Spinal cord (tissue), 10 donors: ENCODE measurements around the gene NRCAM. TPM values are rescaled to one million over a fixed set of nuclear protein-coding genes. Genes with fewer than 3 reads are reported as not detected.

ENCODE experiments used
- DNase-seq, 6 donors: peaks; one replicate each; pipeline versions ENCODE4 v3.0.0 to v3.0.0-alpha.2; 2013 to 2015; ENCODE audit warnings: low spot score in 6 of 6, low read depth in 4 of 6
- H3K27ac ChIP-seq: one replicate; pipeline ENCODE4 v1.5.1; 2013; ENCODE audit warnings: low read depth, low read length, control low read depth
- H3K27me3 ChIP-seq: one replicate; pipeline ENCODE4 v1.6.1; 2013; ENCODE audit warnings: low read length; ENCODE audit not compliant: control insufficient read depth, insufficient read depth
- H3K36me3 ChIP-seq: one replicate; pipeline ENCODE4 v1.6.1; 2013; ENCODE audit warnings: low read length; ENCODE audit not compliant: control insufficient read depth, insufficient read depth
- H3K4me1 ChIP-seq: one replicate; pipeline ENCODE4 v1.6.1; 2013; ENCODE audit warnings: low read length; ENCODE audit not compliant: control insufficient read depth, insufficient read depth
- H3K4me3 ChIP-seq: one replicate; pipeline ENCODE4 v1.5.1; 2013; ENCODE audit warnings: low read depth, low read length, control low read depth
- H3K9me3 ChIP-seq: one replicate; pipeline ENCODE4 v1.6.1; 2013; ENCODE audit warnings: low read length; ENCODE audit not compliant: control insufficient read depth, insufficient read depth
- WGBS: methylation state at CpG from one replicate; pipeline ENCODE4 v1.1.5; 2013; ENCODE audit warnings: missing lambda C conversion rate; ENCODE audit not compliant: insufficient coverage; 5-methylcytosine and 5-hydroxymethylcytosine counted together
- polyA plus RNA-seq, 2 donors: library from polyadenylated mRNA; unstranded; fragments of 120-200 nt; gene quantifications; one replicate each; pipeline ENCODE4 v1.2.1, GENCODE V29; 2013; ENCODE audit not compliant: insufficient read length in 2 of 2
- total RNA-seq, 2 donors: library from RNA; depleted of rRNA in 1 of 2; stranded (reverse); fragments of 120-200 nt in 1 of 2; fragments of >200 nt in 1 of 2; gene quantifications; one replicate each; pipeline versions ENCODE4 v1.2.3 to v1.2.4, GENCODE V29; 2013 to 2014
- donor health status: healthy.

Gene NRCAM
- total and polyA plus RNA-seq, 4 donors, result 50.4 to 198 (median 140) TPM

DNA sequence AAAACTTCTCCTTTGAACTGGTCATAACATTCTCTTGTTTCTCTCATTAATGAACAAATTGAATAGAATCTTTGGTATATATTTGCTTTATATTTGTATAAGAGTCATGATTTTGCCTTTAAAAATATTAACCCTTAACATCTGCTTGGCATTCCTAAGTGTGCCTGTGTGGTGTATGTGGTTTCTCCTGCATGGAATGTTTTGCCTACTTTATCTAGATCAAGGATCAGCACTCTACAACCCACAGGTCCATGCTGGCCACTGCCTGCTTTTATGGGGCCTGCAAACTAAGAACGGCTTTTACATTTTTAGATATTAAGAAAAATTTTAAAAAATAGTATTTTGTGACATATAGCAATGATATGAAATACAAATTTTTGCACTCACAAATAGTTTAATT, 321.8 kb downstream of the NRCAM start:
- Histone ChIP-seq H3K4me1 (no peaks in the 10 kb centered on the region), H3K4me3 (no peak overlapping the region), H3K27me3 (no peaks in the 10 kb centered on the region), H3K36me3 (no peaks in the 10 kb centered on the region), H3K27ac (no peak overlapping the region), H3K9me3 (no peaks in the 10 kb centered on the region)
- DNase-seq, result no peak
- WGBS, result no CpG with 5 or more reads among the region's 1 CpG

DNA sequence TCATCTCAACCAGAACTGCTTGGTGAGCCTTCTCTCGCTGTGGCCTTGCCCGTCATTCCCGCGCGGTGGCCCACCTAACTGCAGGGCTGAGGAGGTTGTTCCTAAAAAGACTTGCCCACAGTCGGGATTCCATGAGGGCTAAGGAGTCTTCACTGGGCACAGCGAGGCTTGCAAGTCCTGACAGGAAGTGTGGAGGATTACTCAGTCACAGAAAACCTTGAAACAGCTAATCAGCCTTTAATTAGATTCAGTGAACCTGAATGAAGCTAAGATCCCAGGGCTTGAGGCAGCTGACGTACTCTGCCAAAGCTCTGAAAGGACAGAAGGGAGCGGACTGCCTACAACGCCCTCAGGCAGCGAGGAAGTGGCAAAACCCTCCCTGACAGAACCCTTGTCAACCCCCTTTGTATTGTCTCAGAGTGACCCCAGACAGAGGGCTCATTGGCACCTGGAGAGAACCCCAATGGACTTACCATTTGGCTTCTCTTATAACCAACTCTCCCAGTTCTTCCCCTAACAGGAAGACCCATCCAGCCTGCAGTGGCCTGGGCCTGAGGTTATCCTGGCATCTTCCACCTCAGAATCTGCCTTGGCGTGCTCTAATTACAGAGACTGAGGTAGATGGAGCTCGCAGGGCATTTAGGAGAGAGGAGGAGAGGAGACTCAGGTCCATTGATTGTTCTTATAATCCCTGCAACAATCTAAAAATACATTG, 323.5 kb downstream of the NRCAM start:
- H3K4me1 ChIP-seq, result no peaks in the 10 kb centered on the region
- 72% methylated on average over 12 of the region's 13 CpGs for WGBS
- DNase-seq, result peak in 1 of 6 donors; percentile 4
- H3K9me3 ChIP-seq, result no peaks in the 10 kb centered on the region
- H3K27ac ChIP-seq, result no peak overlapping the region
- no peak overlapping the region for H3K4me3 ChIP-seq
- no peaks in the 10 kb centered on the region for H3K36me3 ChIP-seq
- no peaks in the 10 kb centered on the region for H3K27me3 ChIP-seq

DNA sequence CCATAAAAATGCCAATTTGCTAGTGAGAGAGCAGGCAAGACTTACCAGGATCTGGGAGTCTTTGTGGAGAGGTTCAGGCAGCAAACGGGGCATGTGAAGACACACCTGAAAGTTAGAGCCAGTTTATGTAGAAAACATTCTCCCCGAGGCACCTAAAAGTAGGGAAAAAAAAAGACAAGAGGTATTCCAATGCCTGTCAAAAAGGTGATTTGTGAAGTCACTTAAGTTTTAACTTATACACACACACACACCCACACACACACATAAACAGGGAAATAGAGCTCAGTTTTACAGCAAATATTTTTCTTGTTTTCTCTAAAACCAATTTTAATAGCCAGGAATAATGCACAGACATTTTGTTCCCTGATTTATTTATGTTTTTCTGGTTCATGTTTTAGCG, 326.0 kb downstream of the NRCAM start, which contains the start of gene LAMB4:
LAMB4 (minus strand) TSS at position 101 of the 400 bp plus-strand sequence. CDS start 7,197 bp downstream, outside the sequence.
- Histone ChIP-seq H3K36me3 (no peaks in the 10 kb centered on the region), H3K4me1 (no peaks in the 10 kb centered on the region), H3K9me3 (no peaks in the 10 kb centered on the region), H3K27me3 (no peaks in the 10 kb centered on the region), H3K27ac (no peak within 1 kb of the TSS), H3K4me3 (no peak within 1 kb of the TSS)
- no peak for DNase-seq
- WGBS, result 100% methylated on average over 1 of the region's 3 CpGs

DNA sequence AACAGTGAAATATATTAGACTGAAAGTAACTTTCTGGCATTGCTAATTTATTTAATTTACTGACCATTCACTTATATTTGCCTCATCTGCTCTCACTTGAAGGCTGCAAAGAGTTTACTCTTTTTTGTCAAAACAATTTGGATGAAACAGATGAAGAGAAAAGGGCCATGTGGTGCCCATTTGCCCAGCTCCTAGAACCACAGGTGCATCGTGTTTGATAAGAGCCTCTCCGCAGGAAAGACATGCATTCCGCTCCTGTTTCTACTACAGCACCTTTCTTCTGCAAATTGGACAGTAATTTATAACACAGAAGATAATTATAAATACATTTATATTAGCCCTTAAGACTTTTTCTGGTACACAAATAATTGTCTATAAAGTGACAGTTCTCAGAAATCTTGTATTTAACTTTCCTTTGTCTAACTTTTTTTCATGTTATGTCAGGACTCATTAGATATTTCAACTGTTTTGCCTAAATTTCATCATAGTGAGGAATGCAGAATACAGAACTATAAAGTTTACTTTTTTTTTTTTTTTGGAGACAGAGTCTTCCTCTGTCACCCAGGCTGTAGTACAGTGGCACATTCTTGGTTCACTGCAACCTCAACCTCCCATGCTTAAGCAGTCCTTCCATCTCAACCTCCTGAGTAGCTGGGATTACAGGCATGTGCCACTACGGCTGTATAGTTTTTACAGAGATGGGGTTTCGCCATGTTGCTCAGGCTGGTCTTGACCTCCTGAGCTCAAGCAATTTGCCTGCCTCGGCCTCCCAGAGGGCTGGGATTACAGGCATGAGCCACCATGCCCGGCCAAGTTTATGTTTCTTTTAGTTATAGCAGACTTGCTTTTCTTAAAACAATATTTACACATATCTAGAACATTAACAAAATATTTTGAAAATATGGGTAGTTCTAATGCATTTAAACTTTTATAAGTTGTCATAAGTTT, 326.9 kb downstream of the NRCAM start:
- no peak for DNase-seq
- WGBS, result no CpG with 5 or more reads among the region's 7 CpGs

DNA sequence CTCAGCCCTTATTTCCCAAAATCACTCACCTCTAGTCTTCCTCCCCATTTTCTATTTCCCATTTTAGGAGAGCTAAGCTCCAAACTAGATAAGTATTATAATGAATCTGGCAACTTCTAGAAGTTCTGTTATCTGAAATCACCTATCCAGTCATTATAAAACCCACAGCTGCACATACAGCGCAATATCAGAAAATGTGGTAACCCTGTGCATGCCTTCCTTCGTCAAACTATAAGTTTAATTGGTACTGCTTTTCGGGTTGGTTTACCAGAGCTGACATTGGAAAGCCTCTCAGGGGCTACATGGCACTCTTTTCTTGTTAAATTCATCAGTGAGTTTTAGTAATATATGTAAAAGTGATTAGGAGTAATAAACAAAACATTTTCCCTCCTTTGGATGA, 327.7 kb downstream of the NRCAM start:
- no peaks in the 10 kb centered on the region for H3K9me3 ChIP-seq
- 92% methylated on average over 2 of the region's 3 CpGs for WGBS
- no peaks in the 10 kb centered on the region for H3K27me3 ChIP-seq
- no peak overlapping the region for H3K27ac ChIP-seq
- no peaks in the 10 kb centered on the region for H3K4me1 ChIP-seq
- DNase-seq, result no peak
- no peaks in the 10 kb centered on the region for H3K36me3 ChIP-seq
- H3K4me3 ChIP-seq, result no peak overlapping the region

More for the DNA sequence above, 326.9 kb downstream of the NRCAM start:
- H3K36me3 ChIP-seq, result no peaks in the 10 kb centered on the region
- no peak overlapping the region for H3K4me3 ChIP-seq
- no peak overlapping the region for H3K27ac ChIP-seq
- no peaks in the 10 kb centered on the region for H3K27me3 ChIP-seq
- H3K9me3 ChIP-seq, result no peaks in the 10 kb centered on the region
- H3K4me1 ChIP-seq, result no peaks in the 10 kb centered on the region

DNA sequence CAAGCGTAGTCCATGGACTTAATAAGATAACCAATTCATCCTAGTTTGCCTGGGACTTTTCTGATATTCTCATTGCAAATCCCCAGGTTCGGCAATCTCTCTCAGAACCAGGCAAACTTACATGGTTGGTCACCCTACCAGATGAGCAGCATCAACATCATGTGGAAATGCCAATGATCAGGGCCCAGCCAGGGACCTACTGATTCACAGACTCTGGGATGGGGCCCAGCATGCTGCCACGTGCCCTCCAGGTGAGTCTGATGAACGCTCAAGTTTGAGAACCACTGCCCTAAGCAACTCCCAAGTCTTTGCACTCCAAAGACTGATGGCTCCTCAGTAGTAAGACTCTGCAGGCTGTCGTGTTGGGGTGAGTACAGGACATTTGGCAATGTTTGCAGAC, 328.8 kb downstream of the NRCAM start:
- H3K9me3 ChIP-seq, result no peaks in the 10 kb centered on the region
- H3K4me3 ChIP-seq, result no peak overlapping the region
- no peaks in the 10 kb centered on the region for H3K27me3 ChIP-seq
- WGBS, result 92% methylated on average over 5 of the region's 5 CpGs
- H3K36me3 ChIP-seq, result no peaks in the 10 kb centered on the region
- no peak overlapping the region for H3K27ac ChIP-seq
- no peak for DNase-seq
- no peaks in the 10 kb centered on the region for H3K4me1 ChIP-seq

DNA sequence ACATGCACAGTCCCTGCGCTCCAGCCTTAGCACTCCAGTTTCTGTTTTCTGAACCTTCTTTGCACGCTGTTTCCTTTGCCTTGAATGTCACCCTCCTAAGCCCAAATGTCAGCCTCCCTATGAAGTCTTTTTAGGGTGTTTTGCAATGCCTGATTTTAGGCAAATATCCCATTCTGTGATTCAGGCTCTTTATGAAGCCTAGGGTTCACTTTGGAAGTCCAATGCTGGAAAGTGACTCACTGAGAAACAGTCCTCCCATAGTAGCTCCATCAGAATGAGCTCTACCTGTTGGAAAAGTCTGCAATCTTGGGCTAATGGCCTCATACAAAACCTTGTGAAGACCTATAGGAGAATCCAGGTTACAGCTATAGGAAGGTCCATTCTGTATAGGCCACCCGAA, 331.4 kb downstream of the NRCAM start:
- 100% methylated on average over 2 of the region's 3 CpGs for WGBS
- DNase-seq, result no peak
- H3K27ac ChIP-seq, result no peak overlapping the region
- no peaks in the 10 kb centered on the region for H3K27me3 ChIP-seq
- no peak overlapping the region for H3K4me3 ChIP-seq
- no peaks in the 10 kb centered on the region for H3K36me3 ChIP-seq
- H3K4me1 ChIP-seq, result no peaks in the 10 kb centered on the region
- no peaks in the 10 kb centered on the region for H3K9me3 ChIP-seq

DNA sequence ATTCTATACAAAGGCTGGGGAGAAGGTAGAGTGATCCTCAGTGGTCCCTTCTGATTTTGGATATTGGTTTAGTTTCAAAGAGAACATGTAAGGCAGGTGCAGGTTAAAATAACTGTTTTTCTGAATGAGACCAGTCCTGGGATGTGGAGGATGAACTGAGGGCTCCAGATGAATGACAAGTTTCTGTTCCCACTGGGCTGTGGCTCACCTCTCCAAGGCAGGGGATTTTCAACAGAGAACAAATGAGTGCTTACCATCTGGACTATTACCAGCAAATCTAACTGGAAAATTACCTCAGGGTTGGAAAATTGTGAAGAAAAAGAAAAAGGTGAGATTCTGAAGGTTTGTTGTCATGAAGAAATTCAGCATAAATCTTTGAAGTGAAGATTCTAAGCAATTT, 334.1 kb downstream of the NRCAM start:
- Histone ChIP-seq H3K4me1 (no peaks in the 10 kb centered on the region), H3K27ac (no peak overlapping the region), H3K4me3 (no peak overlapping the region), H3K27me3 (no peaks in the 10 kb centered on the region), H3K9me3 (no peaks in the 10 kb centered on the region), H3K36me3 (no peaks in the 10 kb centered on the region)
- no peak for DNase-seq

DNA sequence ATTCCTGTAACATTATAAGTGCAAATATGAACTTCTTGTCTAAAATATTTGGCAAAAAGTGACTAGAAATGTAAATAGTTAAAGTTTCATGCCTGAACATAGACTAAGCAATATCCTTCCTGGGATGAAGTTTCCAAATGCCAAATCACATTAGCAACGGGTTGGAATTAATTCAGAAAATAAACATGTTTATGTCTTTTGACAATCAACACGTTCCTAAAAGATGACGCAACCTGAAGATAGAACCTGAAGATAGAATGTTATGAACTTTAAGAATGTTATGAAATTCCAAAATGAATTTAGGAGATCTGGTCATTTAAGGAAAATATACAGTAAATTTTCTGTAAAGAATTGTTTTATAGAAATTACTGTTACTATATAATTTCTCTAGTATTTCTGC, 335.3 kb downstream of the NRCAM start:
- WGBS, result no CpG with 5 or more reads among the region's 3 CpGs
- H3K36me3 ChIP-seq, result no peaks in the 10 kb centered on the region
- no peaks in the 10 kb centered on the region for H3K27me3 ChIP-seq
- H3K4me3 ChIP-seq, result no peak overlapping the region
- no peaks in the 10 kb centered on the region for H3K4me1 ChIP-seq
- DNase-seq, result no peak
- H3K27ac ChIP-seq, result no peak overlapping the region
- no peaks in the 10 kb centered on the region for H3K9me3 ChIP-seq
